ENCODE results near the gene LINS1. TPM values are rescaled to one million over a fixed set of nuclear protein-coding genes. Genes with fewer than 3 reads are reported as not detected.

Gene LINS1
- total RNA-seq, 1 donor from 2014 or later: 17.0 TPM

DNA sequence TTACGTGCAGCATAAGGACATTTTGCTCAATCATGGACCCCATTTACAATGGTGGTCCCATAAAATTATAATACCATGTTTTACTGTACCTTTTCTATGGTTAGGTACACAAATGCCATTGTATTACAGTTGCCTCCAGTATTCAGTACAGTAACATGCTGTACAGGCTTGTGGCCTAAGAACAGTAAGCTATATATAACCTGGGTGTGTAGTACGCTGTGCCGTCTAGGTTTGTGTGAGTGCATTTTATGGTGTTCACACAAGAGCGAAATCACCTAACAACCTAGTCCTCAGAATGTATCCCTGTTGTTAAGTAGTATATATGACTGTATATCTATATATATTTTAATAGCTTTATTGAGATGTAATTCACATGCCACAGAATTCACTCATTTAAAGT, 12.9 kb upstream of the LINS1 start:
- Mint-ChIP-seq H3K27ac (no peak overlapping the region), H3K9me3 (no peaks in the 10 kb centered on the region), H3K4me3 (no peak overlapping the region), H3K36me3 (peaks cover 24% of the 10 kb centered on the region), H3K27me3 (ENCODE audit: low read depth) (no peaks in the 10 kb centered on the region), H3K4me1 (no peaks in the 10 kb centered on the region)
- TF ChIP-seq CTCF (IDR thresholded peaks at IDR 0.05; ENCODE audit: unreplicated experiment): no peak
- no peak for DNase-seq (ENCODE audit: low spot score in 2 of 2, unreplicated experiment in 2 of 2)

DNA sequence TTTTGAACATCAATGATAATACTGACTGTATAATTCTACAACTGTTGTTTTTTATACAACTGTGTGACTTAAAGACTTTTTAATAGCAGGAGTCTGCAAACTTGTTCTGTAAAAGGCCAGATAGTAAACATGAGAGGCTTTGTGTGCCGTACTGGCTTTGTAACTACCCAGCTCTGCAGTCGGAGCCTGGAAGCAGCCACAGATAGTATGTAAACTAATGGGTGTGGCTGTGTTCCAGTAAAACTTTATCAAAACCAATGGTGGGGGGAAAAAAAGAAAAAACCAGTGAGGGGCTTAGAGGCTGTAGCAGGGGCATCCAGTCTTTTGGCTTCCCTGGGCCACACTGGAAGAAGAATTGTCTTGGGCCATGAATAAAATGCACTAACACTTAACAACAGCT, 12.4 kb upstream of the LINS1 start:
- Mint-ChIP-seq H3K4me1 (no peaks in the 10 kb centered on the region), H3K27me3 (ENCODE audit: low read depth) (no peaks in the 10 kb centered on the region), H3K9me3 (no peaks in the 10 kb centered on the region), H3K36me3 (peaks cover 21% of the 10 kb centered on the region), H3K27ac (no peak overlapping the region), H3K4me3 (no peak overlapping the region)
- DNase-seq (ENCODE audit: low spot score in 2 of 2, unreplicated experiment in 2 of 2): no peak
- TF ChIP-seq CTCF (IDR thresholded peaks at IDR 0.05; ENCODE audit: unreplicated experiment): no peak

- Mint-ChIP-seq H3K36me3 (peaks cover 18% of the 10 kb centered on the region), H3K27me3 (ENCODE audit: low read depth) (no peaks in the 10 kb centered on the region), H3K9me3 (no peaks in the 10 kb centered on the region), H3K27ac (no peak overlapping the region), H3K4me3 (no peak overlapping the region), H3K4me1 (no peaks in the 10 kb centered on the region)
- no peak for TF ChIP-seq CTCF (IDR thresholded peaks at IDR 0.05; ENCODE audit: unreplicated experiment)
- DNase-seq (ENCODE audit: low spot score in 2 of 2, unreplicated experiment in 2 of 2): no peak
These were observed 11.2 kb upstream of the LINS1 start for GRCh38 chr15:100613208-100613607.

DNA sequence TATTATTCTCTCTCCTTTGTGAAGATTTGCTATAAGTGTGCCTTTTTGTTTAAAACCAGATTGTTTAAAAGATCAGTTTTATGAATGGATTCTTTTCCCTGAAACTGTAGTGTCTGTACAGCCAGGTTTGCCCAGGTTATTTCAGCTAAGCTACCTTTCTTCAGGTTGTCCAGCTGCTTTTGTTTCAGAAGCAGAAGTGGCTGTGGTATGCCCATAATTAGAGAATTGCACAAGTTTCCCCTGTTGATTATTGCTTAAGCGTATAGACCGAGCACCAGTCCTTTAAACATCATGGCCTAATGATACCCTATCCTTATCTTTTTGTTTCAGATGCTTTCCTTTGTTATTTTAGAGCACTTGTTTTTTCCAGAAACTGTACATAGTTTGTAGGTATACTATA, 10.6 kb upstream of the LINS1 start:
- Mint-ChIP-seq H3K9me3 (no peaks in the 10 kb centered on the region), H3K36me3 (peaks cover 18% of the 10 kb centered on the region), H3K4me3 (no peak overlapping the region), H3K4me1 (no peaks in the 10 kb centered on the region), H3K27me3 (ENCODE audit: low read depth) (no peaks in the 10 kb centered on the region), H3K27ac (no peak overlapping the region)
- DNase-seq (ENCODE audit: low spot score in 2 of 2, unreplicated experiment in 2 of 2): no peak
- TF ChIP-seq CTCF (IDR thresholded peaks at IDR 0.05; ENCODE audit: unreplicated experiment): no peak

DNA sequence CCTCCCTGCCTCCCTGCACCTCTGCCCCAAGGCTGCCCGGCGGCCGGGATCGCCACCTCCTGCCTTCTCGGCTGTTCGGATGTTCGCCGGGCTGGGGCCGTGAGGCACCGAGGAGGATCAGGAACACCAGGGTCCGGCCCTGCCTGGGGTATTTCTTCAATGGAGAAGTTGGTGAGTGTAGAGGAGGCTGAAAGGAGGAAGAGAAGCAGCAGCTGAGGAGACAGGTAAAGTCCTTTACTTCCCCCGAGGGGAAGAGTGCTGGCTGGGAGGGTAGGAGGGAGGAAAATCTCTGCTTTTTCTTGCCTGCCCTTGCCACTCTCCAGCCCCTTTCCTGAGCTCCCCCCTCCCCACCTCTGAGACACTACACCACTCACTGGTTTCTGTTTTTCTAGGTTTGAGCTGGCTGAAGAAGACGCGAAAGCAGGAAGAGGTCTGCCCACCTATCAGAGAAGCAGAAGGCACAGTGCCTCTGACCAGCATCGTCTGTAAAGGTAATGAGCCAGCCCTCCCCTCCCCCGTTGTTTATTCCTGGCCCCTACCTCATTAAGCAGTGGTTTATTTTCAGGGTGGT, 924 bp upstream of the LINS1 start:
- peak overlapping the region; percentile 91 for H3K27ac Mint-ChIP-seq
- H3K36me3 Mint-ChIP-seq: peaks cover 10% of the 10 kb centered on the region
- TF ChIP-seq CTCF (IDR thresholded peaks at IDR 0.05; ENCODE audit: unreplicated experiment): no peak
- H3K4me1 Mint-ChIP-seq: peaks cover 15% of the 10 kb centered on the region
- no peak overlapping the region for H3K4me3 Mint-ChIP-seq
- peak in 1 of 2 experiments; percentile 50 for DNase-seq (ENCODE audit: low spot score in 2 of 2, unreplicated experiment in 2 of 2)
- H3K27me3 Mint-ChIP-seq (ENCODE audit: low read depth): no peaks in the 10 kb centered on the region
- no peaks in the 10 kb centered on the region for H3K9me3 Mint-ChIP-seq

DNA sequence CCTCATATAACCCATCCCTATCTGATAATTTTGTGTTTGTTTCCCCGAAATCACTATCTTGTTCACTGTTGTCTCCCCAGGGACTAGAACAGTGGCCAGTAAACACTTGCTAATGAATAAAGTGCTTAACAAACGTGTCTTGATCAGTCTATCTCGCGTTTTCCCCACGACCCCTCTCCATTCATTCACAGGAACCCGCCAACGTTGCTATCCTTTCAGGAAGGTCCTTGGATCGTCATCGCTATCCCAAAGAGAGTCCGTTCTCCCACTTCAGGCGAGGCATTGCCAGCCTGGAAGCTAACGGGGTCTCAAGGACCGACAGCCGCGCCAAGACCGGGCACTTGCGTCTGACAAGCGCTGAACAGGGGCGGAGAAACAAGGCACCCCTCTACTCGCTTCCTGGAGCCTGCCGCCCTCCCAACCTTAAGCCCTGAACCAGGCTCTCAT, 344 bp downstream of the LINS1 start:
- peaks cover 19% of the 10 kb centered on the region for H3K4me1 Mint-ChIP-seq
- no peaks in the 10 kb centered on the region for H3K9me3 Mint-ChIP-seq
- H3K36me3 Mint-ChIP-seq: peaks cover 6% of the 10 kb centered on the region
- DNase-seq (ENCODE audit: low spot score in 2 of 2, unreplicated experiment in 2 of 2): no peak
- TF ChIP-seq CTCF (IDR thresholded peaks at IDR 0.05; ENCODE audit: unreplicated experiment): no peak
- no peak overlapping the region for H3K4me3 Mint-ChIP-seq
- no peaks in the 10 kb centered on the region for H3K27me3 Mint-ChIP-seq (ENCODE audit: low read depth)
- no peak overlapping the region for H3K27ac Mint-ChIP-seq

Measured in mesothelial cell of epicardium (in vitro differentiated cells).